Measurements from ENCODE around the gene TMEM89. TPM values are rescaled to one million over a fixed set of nuclear protein-coding genes. Genes with fewer than 3 reads are reported as not detected.

Gene TMEM89
- total and polyA plus RNA-seq, 2 of the 13 experiments (the other 11 are each of a cell fraction or from before 2014, with no cell fraction given): 0.31 to 0.59 TPM

GRCh38 chr3:48663489-48664312, 42.1 kb upstream of the TMEM89 start (continued):
- peak; percentile 54; the same call in 1 of the 2 replicates for TF ChIP-seq CREBL2 (CRISPR knock-in tag; IDR thresholded peaks at IDR 0.05; ENCODE audit: borderline replicate concordance)
- TF ChIP-seq GTF2F1 (IDR thresholded peaks at IDR 0.05; ENCODE audit: low read length): no peak
- no peak; the same call in 1 of the 2 replicates for TF ChIP-seq ZNF629 (CRISPR knock-in tag; conservative IDR thresholded peaks at IDR 0.05)
- TF ChIP-seq MAF1 (CRISPR knock-in tag; IDR thresholded peaks at IDR 0.05; ENCODE audit: borderline replicate concordance): 0 out of 2 replicates have a peak, but pooled peaks have one; percentile 66
- no peak for TF ChIP-seq ZKSCAN5 (CRISPR knock-in tag; IDR thresholded peaks at IDR 0.05)
- no peak for TF ChIP-seq TERF1 (CRISPR knock-in tag; IDR thresholded peaks at IDR 0.05)
- peak; percentile 88; the same call in 1 of the 2 replicates for TF ChIP-seq YEATS4 (CRISPR knock-in tag; IDR thresholded peaks at IDR 0.05; ENCODE audit: borderline replicate concordance)
- no peak for TF ChIP-seq JUNB (CRISPR knock-in tag; IDR thresholded peaks at IDR 0.05; ENCODE audit: borderline replicate concordance)
- TF ChIP-seq MEF2D (CRISPR knock-in tag; IDR thresholded peaks at IDR 0.05): peak; percentile 89
- TF ChIP-seq TFE3 (CRISPR knock-in tag; IDR thresholded peaks at IDR 0.05): peak; percentile 69
- peak; percentile 74; the same call in 1 of the 2 replicates for TF ChIP-seq ZBTB34 (CRISPR knock-in tag; IDR thresholded peaks at IDR 0.05)
- TF ChIP-seq TBX2 (CRISPR knock-in tag; IDR thresholded peaks at IDR 0.05; ENCODE audit: borderline replicate concordance): peak; percentile 89
- no peak; the same call in 1 of the 2 replicates for TF ChIP-seq SIX1 (CRISPR knock-in tag; IDR thresholded peaks at IDR 0.05; ENCODE audit: borderline replicate concordance)
- no peak for TF ChIP-seq DPF2 (CRISPR knock-in tag; IDR thresholded peaks at IDR 0.05; ENCODE audit: borderline replicate concordance, low read depth)
- TF ChIP-seq ELF1 (CRISPR knock-in tag; IDR thresholded peaks at IDR 0.05): peak; percentile 93
- TF ChIP-seq TMF1 (CRISPR knock-in tag; IDR thresholded peaks at IDR 0.05; ENCODE audit: low read depth): no peak; the same call in 1 of the 2 replicates
- TF ChIP-seq ZNF607 (CRISPR knock-in tag; IDR thresholded peaks at IDR 0.05; ENCODE audit: borderline replicate concordance): peak; percentile 76; the same call in 1 of the 2 replicates
- 0 out of 2 replicates have a peak, but pooled peaks have one; percentile 2 for TF ChIP-seq FOXO4 (CRISPR knock-in tag; conservative IDR thresholded peaks at IDR 0.05)
- TF ChIP-seq NCOA5 (CRISPR knock-in tag; IDR thresholded peaks at IDR 0.05): no peak
- peak; percentile 88 for TF ChIP-seq SALL1 (CRISPR knock-in tag; IDR thresholded peaks at IDR 0.05)
- TF ChIP-seq SP5 (CRISPR knock-in tag; IDR thresholded peaks at IDR 0.05; ENCODE audit: borderline replicate concordance, low read depth): peak; percentile 55
- no peak for TF ChIP-seq CENPBD1 (CRISPR knock-in tag; IDR thresholded peaks at IDR 0.05; ENCODE audit: borderline replicate concordance, low read depth)
- TF ChIP-seq HMG20B (CRISPR knock-in tag; conservative IDR thresholded peaks at IDR 0.05): no peak
